ENCODE data around the gene VIL1. TPM values are rescaled to one million over a fixed set of nuclear protein-coding genes. Genes with fewer than 3 reads are reported as not detected.

The VIL1 gene
- total RNA-seq, 1 experiment from 2014 or later = 0.26 TPM

GRCh38 chr2:218429911-218430692, 11.2 kb downstream of the VIL1 start:
- ChIA-PET POLR2A (ENCODE audit: unreplicated experiment) (no interaction called here), CTCF (no interaction called here)
- Histone ChIP-seq H3K4me2 (ENCODE audit: low read length) (no peak overlapping the region), H3K9me2 (replicated peaks; ENCODE audit: low read length) (no peaks in the 10 kb centered on the region), H3K9me3 (ENCODE audit: low read length) (no peaks in the 10 kb centered on the region), H3K36me3 (ENCODE audit: low read depth, low read length) (no peaks in the 10 kb centered on the region), H3K27me3 (ENCODE audit: low read length) (no peaks in the 10 kb centered on the region), H4K20me1 (ENCODE audit: low read length) (no peaks in the 10 kb centered on the region), H2AFZ (ENCODE audit: low read length) (no peak overlapping the region), H3K9ac (ENCODE audit: low read length) (no peak overlapping the region), H3K79me2 (ENCODE audit: low read length) (no peaks in the 10 kb centered on the region), H3F3A (ENCODE audit: low read length, unreplicated experiment) (no peaks in the 10 kb centered on the region), H3K27ac (ENCODE audit: low read length) (no peak overlapping the region), H3K4me3 (ENCODE audit: low read length) (no peak overlapping the region), H3K4me1 (ENCODE audit: insufficient read depth, low read length) (no peaks in the 10 kb centered on the region)
- intact Hi-C loops (cut with micrococcal nuclease) = no loop called here
- no peak for ATAC-seq
- DNase-seq = no peak
- TF ChIP-seq EZH2 (IDR thresholded peaks at IDR 0.05; ENCODE audit: low read length, unreplicated experiment) (no peak), CTCF (conservative IDR thresholded peaks at IDR 0.05; ENCODE audit: low read depth, low read length) (no peak), EZH2phosphoT487 (IDR thresholded peaks at IDR 0.05; ENCODE audit: borderline replicate concordance, low read length) (no peak)
- BruUV-seq (replicated peaks) = no TSS peak

GRCh38 chr2:218430721-218431120, 11.8 kb downstream of the VIL1 start:
- CTCF ChIA-PET = no interaction called here
- DNase-seq (no peak), ATAC-seq (no peak)
- POLR2A ChIA-PET (ENCODE audit: unreplicated experiment) = no interaction called here
- Histone ChIP-seq H3K9me2 (replicated peaks; ENCODE audit: low read length) (no peaks in the 10 kb centered on the region), H3F3A (ENCODE audit: low read length, unreplicated experiment) (no peaks in the 10 kb centered on the region), H3K27me3 (ENCODE audit: low read length) (no peaks in the 10 kb centered on the region), H3K36me3 (ENCODE audit: low read depth, low read length) (no peaks in the 10 kb centered on the region), H3K4me2 (ENCODE audit: low read length) (no peak overlapping the region), H3K79me2 (ENCODE audit: low read length) (no peaks in the 10 kb centered on the region), H3K27ac (ENCODE audit: low read length) (no peak overlapping the region), H3K4me3 (ENCODE audit: low read length) (no peak overlapping the region), H3K9ac (ENCODE audit: low read length) (no peak overlapping the region), H3K4me1 (ENCODE audit: insufficient read depth, low read length) (no peaks in the 10 kb centered on the region), H4K20me1 (ENCODE audit: low read length) (no peaks in the 10 kb centered on the region), H3K9me3 (ENCODE audit: low read length) (no peaks in the 10 kb centered on the region), H2AFZ (ENCODE audit: low read length) (no peak overlapping the region)
- TF ChIP-seq CTCF (conservative IDR thresholded peaks at IDR 0.05; ENCODE audit: low read depth, low read length) = no peak
- TF ChIP-seq EZH2phosphoT487 (IDR thresholded peaks at IDR 0.05; ENCODE audit: borderline replicate concordance, low read length) = no peak
- no peak for TF ChIP-seq EZH2 (IDR thresholded peaks at IDR 0.05; ENCODE audit: low read length, unreplicated experiment)
- BruUV-seq (replicated peaks) = no TSS peak
- intact Hi-C loops (cut with micrococcal nuclease) = no loop called here

GRCh38 chr2:218431878-218432277, 13.0 kb downstream of the VIL1 start:
- ATAC-seq = no peak
- no peak for TF ChIP-seq EZH2phosphoT487 (IDR thresholded peaks at IDR 0.05; ENCODE audit: borderline replicate concordance, low read length)
- no peak for TF ChIP-seq CTCF (conservative IDR thresholded peaks at IDR 0.05; ENCODE audit: low read depth, low read length)
- TF ChIP-seq EZH2 (IDR thresholded peaks at IDR 0.05; ENCODE audit: low read length, unreplicated experiment) = no peak
- intact Hi-C loops (cut with micrococcal nuclease) = no loop called here

More at GRCh38 chr2:218431878-218432277, 13.0 kb downstream of the VIL1 start:
- Histone ChIP-seq H3K27ac (ENCODE audit: low read length) (no peak overlapping the region), H3K9ac (ENCODE audit: low read length) (no peak overlapping the region), H3K9me2 (replicated peaks; ENCODE audit: low read length) (no peaks in the 10 kb centered on the region), H4K20me1 (ENCODE audit: low read length) (no peaks in the 10 kb centered on the region), H3K36me3 (ENCODE audit: low read depth, low read length) (no peaks in the 10 kb centered on the region), H2AFZ (ENCODE audit: low read length) (no peak overlapping the region), H3K79me2 (ENCODE audit: low read length) (no peaks in the 10 kb centered on the region), H3K27me3 (ENCODE audit: low read length) (no peaks in the 10 kb centered on the region), H3K4me2 (ENCODE audit: low read length) (no peak overlapping the region), H3K4me1 (ENCODE audit: insufficient read depth, low read length) (no peaks in the 10 kb centered on the region), H3K4me3 (ENCODE audit: low read length) (no peak overlapping the region), H3F3A (ENCODE audit: low read length, unreplicated experiment) (no peaks in the 10 kb centered on the region), H3K9me3 (ENCODE audit: low read length) (no peaks in the 10 kb centered on the region)
- CTCF ChIA-PET = no interaction called here
- no peak for DNase-seq
- BruUV-seq (replicated peaks) = no TSS peak
- POLR2A ChIA-PET (ENCODE audit: unreplicated experiment) = no interaction called here
